ENCODE measurements around the gene INPP5A.
"Not testable (repeated sequence)": the region's sequence is repeated elsewhere in the genome, so short reads cannot be mapped to it uniquely, and the experiment has no call there.

Gene INPP5A

DNA sequence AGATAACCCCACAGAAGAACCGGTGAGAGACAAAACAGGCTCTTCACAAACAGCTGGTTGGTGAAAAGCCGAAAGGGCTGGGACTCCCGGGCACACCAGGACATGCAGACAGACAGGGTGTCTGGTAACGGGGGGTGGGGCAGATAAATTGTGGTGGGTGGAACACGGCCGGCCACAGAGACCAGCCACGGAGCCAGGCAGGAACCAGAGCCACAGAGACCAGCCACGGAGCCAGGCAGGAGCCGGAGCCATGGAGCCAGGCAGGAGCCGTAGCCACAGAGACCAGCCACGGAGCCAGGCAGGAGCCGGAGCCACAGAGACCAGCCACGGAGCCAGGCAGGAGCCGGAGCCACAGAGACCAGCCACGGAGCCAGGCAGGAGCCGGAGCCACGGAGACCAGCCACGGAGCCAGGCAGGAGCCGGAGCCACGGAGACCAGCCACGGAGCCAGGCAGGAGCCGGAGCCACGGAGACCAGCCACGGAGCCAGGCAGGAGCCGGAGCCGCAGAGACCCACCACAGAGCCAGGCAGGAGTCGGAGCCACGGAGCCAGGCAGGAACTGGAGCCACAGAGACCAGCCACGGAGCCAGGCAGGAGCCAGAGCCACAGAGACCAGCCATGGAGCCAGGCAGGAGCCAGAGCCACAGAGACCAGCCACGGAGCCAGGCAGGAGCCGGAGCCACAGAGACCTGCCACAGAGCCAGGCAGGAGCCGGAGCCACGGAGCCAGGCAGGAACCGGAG, 288.4 kb downstream of the INPP5A start:
- DNase-seq (ENCODE audit: low spot score), result not testable (repeated sequence)

DNA sequence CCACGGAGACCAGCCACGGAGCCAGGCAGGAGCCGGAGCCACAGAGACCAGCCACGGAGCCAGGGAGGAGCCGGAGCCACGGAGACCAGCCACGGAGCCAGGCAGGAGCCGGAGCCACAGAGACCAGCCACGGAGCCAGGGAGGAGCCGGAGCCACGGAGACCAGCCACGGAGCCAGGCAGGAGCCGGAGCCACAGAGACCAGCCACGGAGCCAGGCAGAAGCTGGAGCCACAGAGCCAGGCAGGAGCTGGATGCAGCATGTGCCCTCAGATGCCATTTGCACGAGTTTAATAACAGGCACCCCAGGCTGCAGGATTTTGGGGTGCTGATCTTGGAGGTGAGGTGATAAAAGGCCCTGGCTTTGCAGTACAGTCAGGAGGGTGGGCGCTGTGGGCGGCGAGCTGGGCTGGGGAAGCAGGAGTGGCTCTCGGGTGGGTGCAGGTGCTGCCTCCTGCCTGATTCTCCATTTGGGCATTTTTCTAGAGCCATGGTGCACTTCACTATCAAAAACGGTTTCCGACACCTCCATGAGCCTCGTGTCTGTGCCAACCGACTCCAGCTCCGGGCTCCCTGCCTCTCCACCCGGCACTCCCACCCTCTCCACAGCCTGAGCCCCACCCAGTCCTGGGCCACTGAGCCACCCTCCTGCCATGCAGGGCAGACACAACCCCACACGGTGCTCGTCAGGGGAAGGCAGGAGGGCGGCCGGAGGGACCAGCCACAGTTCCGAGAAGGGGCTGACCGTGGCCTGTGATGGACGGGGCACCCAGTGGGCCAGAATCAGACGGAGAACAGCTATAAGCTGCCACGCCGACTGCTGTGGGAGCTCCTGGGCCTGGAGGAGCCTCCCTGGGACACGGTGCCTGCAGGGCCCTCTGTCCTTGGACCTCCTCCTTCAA, 289.2 kb downstream of the INPP5A start:
- DNase-seq (ENCODE audit: low spot score), result no peak

DNA sequence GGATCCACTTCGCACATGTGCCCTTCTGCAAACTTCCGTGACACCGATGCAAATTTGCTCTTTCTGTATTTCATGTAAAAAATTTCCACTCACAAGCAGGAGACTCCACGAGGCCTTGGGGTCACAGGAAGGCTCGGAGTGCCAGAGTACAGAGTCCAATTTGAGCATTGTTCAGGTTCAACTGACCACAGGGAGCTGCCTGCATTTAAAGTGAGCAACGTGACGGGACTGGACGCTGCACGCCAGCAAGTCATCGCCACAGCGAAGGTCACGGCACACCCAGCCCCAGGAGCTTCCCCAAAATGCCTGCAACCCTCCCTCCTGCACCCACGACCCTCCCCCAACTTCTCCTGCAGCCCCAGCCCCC, 289.8 kb downstream of the INPP5A start:
- no peak for DNase-seq (ENCODE audit: low spot score)

DNA sequence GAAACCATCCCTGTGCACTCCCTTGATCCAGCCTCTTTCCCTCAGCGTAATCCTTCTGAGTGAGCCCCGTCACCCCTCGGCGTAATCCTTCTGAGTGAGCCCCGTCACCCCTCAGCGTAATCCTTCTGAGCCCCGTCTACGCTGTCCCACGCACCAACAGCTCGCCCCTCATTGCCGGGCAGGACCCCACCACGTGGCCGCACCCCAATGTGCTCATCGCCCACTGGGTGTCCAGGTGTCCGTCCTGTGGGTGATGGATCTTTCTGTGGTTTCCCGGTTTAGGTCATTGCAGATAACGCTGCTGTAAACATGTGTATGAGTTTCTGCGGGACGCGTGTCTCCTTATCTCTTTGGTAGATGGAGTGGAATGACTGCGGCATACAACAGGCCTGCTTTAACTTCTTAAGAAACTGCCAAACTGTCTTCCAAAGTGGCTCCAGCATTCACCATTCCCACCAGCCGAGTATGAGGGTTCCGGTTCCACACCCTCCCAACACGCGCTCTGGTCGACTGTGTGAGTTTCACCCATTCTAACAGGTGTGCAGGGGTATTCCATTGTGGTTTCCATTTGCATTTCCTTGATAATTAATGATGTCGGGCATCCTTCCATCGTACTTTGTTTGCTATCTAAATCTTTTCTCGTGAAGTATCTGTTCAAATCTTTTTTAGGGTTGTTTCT, 290.4 kb downstream of the INPP5A start:
- DNase-seq (ENCODE audit: low spot score), result no peak

DNA sequence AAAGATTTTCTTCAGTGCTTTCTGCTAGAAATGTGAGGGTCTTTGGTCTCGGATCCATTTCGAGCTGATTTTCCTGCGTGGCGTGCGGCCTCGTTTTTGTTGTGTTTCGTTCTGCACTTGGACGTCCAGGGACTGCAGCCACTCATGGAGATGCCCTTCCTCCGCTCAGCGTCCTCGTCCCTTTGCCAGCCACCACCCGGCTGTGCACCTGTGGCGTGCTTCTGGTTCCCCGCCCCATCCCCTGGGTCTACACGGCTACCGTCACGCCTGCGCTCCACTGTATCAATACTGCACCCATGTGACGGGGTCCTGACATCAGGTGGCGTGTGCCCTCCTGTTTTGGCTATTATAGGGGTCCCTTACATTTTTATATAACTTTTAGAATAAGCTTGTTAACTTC, 291.1 kb downstream of the INPP5A start:
- no peak for DNase-seq (ENCODE audit: low spot score)

DNA sequence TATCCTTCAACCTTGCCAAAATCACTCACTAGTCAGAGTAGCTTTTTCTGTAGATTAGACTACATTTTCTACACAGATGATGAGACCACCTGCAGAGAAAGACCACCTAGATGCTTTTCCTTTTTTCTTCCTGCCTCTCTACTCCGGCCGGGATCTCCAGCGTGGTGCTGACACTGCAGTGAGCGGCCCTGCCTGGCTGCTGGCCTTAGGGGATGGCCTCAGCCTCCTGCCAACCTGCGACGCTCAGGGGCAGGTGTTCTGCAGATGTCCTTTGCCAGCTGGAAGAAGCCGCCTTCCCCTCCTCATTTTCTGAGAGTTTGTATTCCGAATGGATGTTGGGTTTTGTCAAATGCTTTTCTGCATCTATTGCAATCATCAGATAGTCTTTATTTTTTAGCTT, 291.8 kb downstream of the INPP5A start:
- no peak for DNase-seq (ENCODE audit: low spot score)

DNA sequence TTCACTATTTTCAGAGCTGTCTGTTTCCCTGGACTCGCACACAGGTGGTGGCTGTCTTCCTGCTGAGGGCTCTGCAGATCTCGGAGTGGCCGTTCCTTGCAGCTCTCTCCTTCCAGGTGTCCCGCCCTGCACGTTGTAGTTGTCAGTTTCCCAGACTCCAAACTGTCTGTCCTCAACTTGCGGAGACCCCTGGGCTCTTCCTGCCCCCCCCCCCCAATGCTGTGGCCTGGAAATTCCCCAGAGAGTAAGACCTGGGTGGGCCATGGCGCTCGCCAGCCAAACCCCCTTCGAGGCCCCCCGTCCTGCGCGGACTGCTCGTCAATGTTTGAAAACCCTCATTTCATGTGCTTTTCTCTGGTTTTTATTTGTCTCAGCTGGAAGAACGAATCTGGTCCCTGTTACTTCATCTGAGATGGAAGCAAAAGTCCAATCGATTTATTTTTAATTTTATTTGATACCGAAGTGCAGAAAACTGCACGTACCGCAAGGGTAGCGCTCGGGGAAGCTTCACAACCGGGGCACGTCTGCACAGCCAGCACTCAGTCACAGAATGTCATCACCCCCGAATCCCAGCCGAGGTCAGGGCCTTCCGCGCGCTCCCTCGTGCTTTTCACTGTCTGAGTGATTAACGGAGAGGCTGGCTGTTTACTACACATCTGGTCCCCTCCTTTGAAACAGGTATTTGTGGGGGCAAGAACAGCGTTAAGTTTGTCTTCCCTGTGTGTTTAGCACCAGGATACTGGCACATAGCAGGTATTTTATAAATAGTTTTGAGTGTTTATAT, 294.8 kb downstream of the INPP5A start:
- no peak for DNase-seq (ENCODE audit: low spot score)

All from pons (tissue), 1 donor.